ENCODE results near the gene IL19.
"Not testable (repeated sequence)": the region's sequence is repeated elsewhere in the genome, so short reads cannot be mapped to it uniquely, and the experiment has no call there.

Gene IL19

GRCh38 chr1:206835186-206835585 lies 64.6 kb downstream of the IL19 start:
- DNase-seq, result no peak

GRCh38 chr1:206836111-206836510 lies 65.5 kb downstream of the IL19 start:
- DNase-seq, result no peak

GRCh38 chr1:206839006-206839560 lies 68.5 kb downstream of the IL19 start:
- no peak for DNase-seq

- DNase-seq, result no peak
Observed at GRCh38 chr1:206839857-206840256, 69.3 kb downstream of the IL19 start.

- DNase-seq, result no peak
Observed at GRCh38 chr1:206841609-206842323, 71.2 kb downstream of the IL19 start.

GRCh38 chr1:206842854-206843253 lies 72.3 kb downstream of the IL19 start:
- no peak for DNase-seq

- DNase-seq, result no peak
Observed at GRCh38 chr1:206843626-206844025, 73.1 kb downstream of the IL19 start.

GRCh38 chr1:206846487-206846886 lies 75.9 kb downstream of the IL19 start:
- no peak for DNase-seq

GRCh38 chr1:206847337-206847834 lies 76.8 kb downstream of the IL19 start:
- no peak for DNase-seq

GRCh38 chr1:206847946-206848345 lies 77.4 kb downstream of the IL19 start:
- no peak for DNase-seq

- DNase-seq, result no peak
Observed at GRCh38 chr1:206850401-206850800, 79.8 kb downstream of the IL19 start.

GRCh38 chr1:206851341-206852010 lies 80.9 kb downstream of the IL19 start:
- DNase-seq, result no peak

GRCh38 chr1:206852662-206853061 lies 82.1 kb downstream of the IL19 start:
- DNase-seq, result not testable (repeated sequence)

- not testable (repeated sequence) for DNase-seq
Observed at GRCh38 chr1:206853696-206854095, 83.1 kb downstream of the IL19 start.

GRCh38 chr1:206854401-206855129 lies 84.0 kb downstream of the IL19 start:
- no peak for DNase-seq

GRCh38 chr1:206855859-206856258 lies 85.3 kb downstream of the IL19 start:
- no peak for DNase-seq

- DNase-seq, result no peak
Observed at GRCh38 chr1:206856674-206857464, 86.3 kb downstream of the IL19 start.

GRCh38 chr1:206859082-206859521 lies 88.5 kb downstream of the IL19 start:
- DNase-seq, result no peak

GRCh38 chr1:206860165-206860564 lies 89.6 kb downstream of the IL19 start:
- DNase-seq, result no peak

- no peak for DNase-seq
Observed at GRCh38 chr1:206863266-206863665, 92.7 kb downstream of the IL19 start.

GRCh38 chr1:206864939-206865671 lies 94.5 kb downstream of the IL19 start, which contains the start of gene IL20:
IL20 (plus strand) TSS chr1:206865623; CDS start chr1:206865853, 230 bp downstream.
- peak; percentile 94 for DNase-seq

- DNase-seq, result no peak
Observed at GRCh38 chr1:206866062-206866461, 95.5 kb downstream of the IL19 start.
